Dendritic cell treated with granulocyte-macrophage colony-stimulating factor and Interleukin-4, amounts not matched to agents 40 ng/mL and 50 ng/mL, for 4 days (primary cell): Measurements from ENCODE around the gene WNT8A.
A peak's percentile ranks its signal among the peaks of the same experiment; 100 is the strongest.

ENCODE experiments used
- H3K27ac Mint-ChIP-seq: one replicate; pipeline ENCODE4 v1.8.0; 2022; ENCODE audit warnings: mild to moderate bottlenecking, mixed read lengths
- H3K27me3 Mint-ChIP-seq: one replicate; pipeline ENCODE4 v1.8.0; 2022; ENCODE audit warnings: mild to moderate bottlenecking, mixed read lengths
- H3K36me3 Mint-ChIP-seq: one replicate; pipeline ENCODE4 v1.8.0; 2022; ENCODE audit warnings: low read depth, mixed read lengths
- H3K4me1 Mint-ChIP-seq: one replicate; pipeline ENCODE4 v1.8.0; 2022; ENCODE audit warnings: low read depth, mixed read lengths
- H3K4me3 Mint-ChIP-seq: one replicate; pipeline ENCODE4 v1.8.0; 2022; ENCODE audit warnings: mild to moderate bottlenecking, moderate library complexity, mixed read lengths
- H3K9me3 Mint-ChIP-seq: one replicate; pipeline ENCODE4 v1.8.0; 2022; ENCODE audit warnings: mixed read lengths
- intact Hi-C: fragments of 100-400 bp; cut with micrococcal nuclease; formaldehyde crosslinking; loops from one replicate; pipeline ENCODE4 v1.15.0; 2022

WNT8A gene

GRCh38 chr5:138102454-138103318 lies 18.9 kb downstream of the WNT8A start:
- peaks cover 28% of the 10 kb centered on the region for H3K27me3 Mint-ChIP-seq
- peaks cover 9% of the 10 kb centered on the region for H3K4me1 Mint-ChIP-seq
- H3K9me3 Mint-ChIP-seq, result no peaks in the 10 kb centered on the region
- intact Hi-C loops, result no loop called here
- peak overlapping the region; percentile 26 for H3K27ac Mint-ChIP-seq
- H3K36me3 Mint-ChIP-seq, result no peaks in the 10 kb centered on the region
- H3K4me3 Mint-ChIP-seq, result no peak overlapping the region

DNA sequence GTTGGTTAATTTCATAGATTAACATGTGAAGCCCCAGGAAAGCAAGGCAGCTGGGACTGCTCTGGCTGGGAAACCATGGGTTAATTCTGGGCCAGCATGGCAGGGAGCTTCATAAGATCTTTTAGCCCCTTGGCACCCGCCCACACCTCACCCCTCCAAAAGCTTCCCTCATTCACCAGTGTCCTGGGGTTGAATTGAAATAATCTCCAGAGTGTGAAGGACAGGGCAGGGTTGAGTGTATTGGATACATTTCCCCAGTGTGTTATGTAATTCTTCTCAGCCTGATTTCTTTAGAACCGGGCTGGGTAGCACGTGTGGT lies 19.4 kb downstream of the WNT8A start:
- Mint-ChIP-seq H3K27me3 (peaks cover 28% of the 10 kb centered on the region), H3K27ac (peak overlapping the region; percentile 26), H3K36me3 (no peaks in the 10 kb centered on the region), H3K4me1 (peaks cover 9% of the 10 kb centered on the region), H3K9me3 (no peaks in the 10 kb centered on the region), H3K4me3 (no peak overlapping the region)
- intact Hi-C loops, result no loop called here

DNA sequence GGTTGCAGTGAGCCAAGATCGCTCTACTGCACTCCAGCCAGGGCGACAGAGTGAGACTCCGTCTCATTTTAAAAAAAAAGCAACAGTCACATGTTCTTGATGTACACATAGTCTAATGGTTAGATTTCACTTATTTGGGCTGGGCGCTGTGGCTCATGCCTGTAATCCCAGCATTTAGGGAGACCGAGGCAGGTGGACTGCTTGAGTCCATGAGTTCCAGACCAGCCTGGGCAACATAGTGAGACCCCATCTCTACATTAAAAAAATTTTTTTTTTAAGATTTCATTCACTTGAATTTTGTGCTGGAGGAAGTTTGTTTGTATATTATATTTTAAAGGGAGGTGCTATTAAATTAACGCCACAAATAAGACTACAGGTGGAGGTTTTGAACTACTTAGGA lies 21.9 kb downstream of the WNT8A start:
- peaks cover 9% of the 10 kb centered on the region for H3K4me1 Mint-ChIP-seq
- no peaks in the 10 kb centered on the region for H3K9me3 Mint-ChIP-seq
- no peak overlapping the region for H3K4me3 Mint-ChIP-seq

DNA sequence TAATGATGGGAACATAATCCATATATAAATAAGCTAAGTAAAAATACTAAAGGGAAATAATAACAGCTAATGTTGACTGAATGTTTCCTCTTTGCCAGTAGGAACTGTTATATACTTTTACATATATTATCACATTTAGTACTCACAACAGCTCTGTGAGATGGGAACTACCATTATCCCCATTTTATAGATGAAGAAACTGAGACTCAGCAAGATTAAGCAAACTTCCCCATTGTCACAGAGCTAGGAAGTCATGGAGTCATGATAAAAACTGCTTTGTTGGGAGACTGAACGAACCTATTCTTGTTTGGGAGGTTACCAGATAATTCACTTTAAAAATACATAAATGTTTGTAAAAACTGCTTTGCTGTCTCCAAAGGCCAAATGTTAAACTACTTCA lies 23.4 kb downstream of the WNT8A start:
- Mint-ChIP-seq H3K27ac (no peak overlapping the region), H3K27me3 (peaks cover 14% of the 10 kb centered on the region), H3K4me1 (peaks cover 17% of the 10 kb centered on the region), H3K36me3 (no peaks in the 10 kb centered on the region), H3K9me3 (no peaks in the 10 kb centered on the region), H3K4me3 (no peak overlapping the region)
- intact Hi-C loops, result no loop called here

More for the DNA sequence above, 21.9 kb downstream of the WNT8A start:
- Mint-ChIP-seq H3K27me3 (peaks cover 26% of the 10 kb centered on the region), H3K36me3 (no peaks in the 10 kb centered on the region), H3K27ac (no peak overlapping the region)
- intact Hi-C loops, result no loop called here

- Mint-ChIP-seq H3K9me3 (no peaks in the 10 kb centered on the region), H3K36me3 (no peaks in the 10 kb centered on the region), H3K4me3 (no peak overlapping the region), H3K4me1 (peaks cover 17% of the 10 kb centered on the region), H3K27ac (no peak overlapping the region), H3K27me3 (peaks cover 11% of the 10 kb centered on the region)
- intact Hi-C loops, result no loop called here
Measured at GRCh38 chr5:138109463-138110265, 25.8 kb downstream of the WNT8A start.

DNA sequence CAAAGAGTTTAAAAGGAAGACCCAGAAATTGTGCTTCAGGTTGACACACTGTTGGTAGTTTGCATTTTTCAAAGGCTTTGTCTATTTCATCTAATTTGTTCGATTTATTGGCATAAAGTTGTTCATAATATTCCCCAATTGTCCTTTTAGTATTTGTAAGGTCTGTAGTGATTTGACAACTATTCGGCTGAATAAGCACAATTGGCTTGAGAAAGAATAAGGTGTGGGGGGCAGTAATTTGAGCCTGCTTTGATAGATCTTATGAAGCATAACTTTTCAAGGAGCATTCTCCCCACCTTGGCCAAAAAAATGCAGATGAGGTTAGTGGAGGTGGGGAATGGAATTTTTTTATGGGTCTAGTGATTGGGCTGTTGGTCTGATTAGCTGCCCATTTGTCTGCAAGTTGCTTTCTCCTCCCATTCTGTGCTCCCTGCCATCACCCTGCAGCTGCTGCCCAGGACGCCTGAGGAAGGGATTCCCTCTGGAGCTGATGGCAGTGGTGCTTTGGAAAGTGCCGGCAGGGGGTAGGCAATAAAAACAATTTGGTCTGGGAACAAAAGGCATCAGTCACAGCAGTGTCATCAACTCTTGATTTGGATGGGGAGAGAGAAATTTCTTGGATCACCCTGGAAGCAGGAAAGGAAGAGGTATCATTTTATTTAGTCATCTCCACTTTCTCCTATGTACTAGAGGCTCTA lies 26.6 kb downstream of the WNT8A start:
- intact Hi-C loops, result no loop called here
- Mint-ChIP-seq H3K36me3 (no peaks in the 10 kb centered on the region), H3K4me1 (peaks cover 17% of the 10 kb centered on the region), H3K27me3 (peaks cover 11% of the 10 kb centered on the region), H3K9me3 (no peaks in the 10 kb centered on the region), H3K4me3 (no peak overlapping the region), H3K27ac (no peak overlapping the region)

DNA sequence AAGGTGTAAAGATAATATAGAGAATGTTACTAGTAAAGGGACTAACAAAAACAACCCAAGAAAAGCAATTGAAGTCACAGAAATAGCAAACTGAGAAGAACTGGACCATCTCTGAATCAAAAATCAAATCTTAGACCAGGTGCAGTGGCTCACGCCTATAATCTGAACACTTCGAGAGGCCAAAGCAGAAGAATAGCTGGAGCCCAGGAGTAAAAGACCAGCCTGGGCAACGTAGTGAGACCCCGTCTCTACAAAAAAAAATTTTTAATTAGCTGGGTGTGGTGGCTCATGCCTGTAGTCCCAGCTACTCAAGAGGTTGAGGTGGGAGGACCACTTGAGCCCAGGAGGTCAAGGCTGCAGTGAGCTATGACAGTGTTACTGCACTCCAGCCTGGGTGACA lies 27.3 kb downstream of the WNT8A start:
- H3K27ac Mint-ChIP-seq, result no peak overlapping the region
- H3K9me3 Mint-ChIP-seq, result no peaks in the 10 kb centered on the region
- no peak overlapping the region for H3K4me3 Mint-ChIP-seq
- peaks cover 17% of the 10 kb centered on the region for H3K4me1 Mint-ChIP-seq
- intact Hi-C loops, result no loop called here
- no peaks in the 10 kb centered on the region for H3K36me3 Mint-ChIP-seq
- peaks cover 11% of the 10 kb centered on the region for H3K27me3 Mint-ChIP-seq

- intact Hi-C loops, result no loop called here
- H3K4me1 Mint-ChIP-seq, result peaks cover 17% of the 10 kb centered on the region
- no peak overlapping the region for H3K4me3 Mint-ChIP-seq
- no peak overlapping the region for H3K27ac Mint-ChIP-seq
- H3K36me3 Mint-ChIP-seq, result no peaks in the 10 kb centered on the region
- no peaks in the 10 kb centered on the region for H3K9me3 Mint-ChIP-seq
- peaks cover 11% of the 10 kb centered on the region for H3K27me3 Mint-ChIP-seq
Measured at GRCh38 chr5:138111937-138112336, 28.1 kb downstream of the WNT8A start.

GRCh38 chr5:138115254-138115653 lies 31.4 kb downstream of the WNT8A start:
- Mint-ChIP-seq H3K4me3 (no peak overlapping the region), H3K27me3 (peaks cover 7% of the 10 kb centered on the region), H3K9me3 (no peaks in the 10 kb centered on the region), H3K36me3 (no peaks in the 10 kb centered on the region), H3K4me1 (peaks cover 17% of the 10 kb centered on the region), H3K27ac (no peak overlapping the region)
- intact Hi-C loops, result no loop called here

DNA sequence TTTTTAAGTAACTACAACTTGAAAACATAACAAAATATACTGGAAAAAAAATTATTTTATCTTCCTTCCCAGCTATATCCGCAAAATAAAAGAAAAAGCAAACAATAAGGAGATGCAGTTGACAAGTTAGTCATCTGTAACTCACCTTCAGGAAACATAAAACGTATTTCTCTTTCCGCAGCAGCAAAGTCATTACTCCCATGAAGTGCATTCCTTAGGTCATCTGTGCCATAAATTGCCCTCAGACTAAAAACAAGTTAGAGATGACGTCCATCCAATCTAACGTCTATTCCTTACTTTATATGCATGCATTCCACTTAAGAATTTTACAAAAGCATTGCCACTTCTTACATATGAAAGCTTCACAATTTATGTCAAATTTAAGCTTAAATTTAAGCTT lies 44.5 kb downstream of the WNT8A start:
- H3K27me3 Mint-ChIP-seq, result peaks cover 24% of the 10 kb centered on the region
- no peak overlapping the region for H3K4me3 Mint-ChIP-seq
- H3K4me1 Mint-ChIP-seq, result no peaks in the 10 kb centered on the region
- H3K36me3 Mint-ChIP-seq, result no peaks in the 10 kb centered on the region
- no peaks in the 10 kb centered on the region for H3K9me3 Mint-ChIP-seq
- intact Hi-C loops, result no loop called here
- no peak overlapping the region for H3K27ac Mint-ChIP-seq

- Mint-ChIP-seq H3K9me3 (no peaks in the 10 kb centered on the region), H3K4me1 (no peaks in the 10 kb centered on the region), H3K27ac (no peak overlapping the region), H3K36me3 (no peaks in the 10 kb centered on the region), H3K27me3 (peaks cover 29% of the 10 kb centered on the region), H3K4me3 (no peak overlapping the region)
- intact Hi-C loops, result no loop called here
Measured at GRCh38 chr5:138129347-138129746, 45.5 kb downstream of the WNT8A start.

DNA sequence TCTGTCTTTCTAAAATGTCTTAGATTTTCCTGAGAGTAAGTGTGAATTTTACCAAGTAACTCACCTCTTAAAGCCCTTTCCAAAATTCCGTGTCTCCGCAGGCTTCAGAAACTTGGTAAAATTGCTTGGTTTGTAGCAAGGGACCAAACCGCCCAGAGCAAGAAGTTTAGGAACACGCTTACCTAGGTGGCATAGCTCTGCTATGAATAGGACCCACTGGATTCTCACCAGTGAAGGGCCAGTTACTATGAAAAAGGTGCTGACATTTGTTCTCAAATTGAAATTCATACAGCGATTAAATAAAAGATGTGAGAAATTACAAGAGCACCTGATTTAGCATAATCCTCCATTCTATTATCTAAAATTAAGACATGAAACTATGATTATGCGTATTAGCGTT lies 48.7 kb downstream of the WNT8A start:
- H3K36me3 Mint-ChIP-seq, result no peaks in the 10 kb centered on the region
- peaks cover 5% of the 10 kb centered on the region for H3K4me1 Mint-ChIP-seq
- H3K4me3 Mint-ChIP-seq, result no peak overlapping the region
- H3K27me3 Mint-ChIP-seq, result peaks cover 31% of the 10 kb centered on the region
- intact Hi-C loops, result loop anchor here (5.0 kb wide), 1 partner anchor 355 kb away; no protein-coding TSS in a partner anchor
- no peaks in the 10 kb centered on the region for H3K9me3 Mint-ChIP-seq
- no peak overlapping the region for H3K27ac Mint-ChIP-seq

GRCh38 chr5:138138949-138139780 lies 55.3 kb downstream of the WNT8A start, which contains the start of gene NME5:
NME5 (minus strand) TSS chr5:138139428; CDS start chr5:138138780, 648 bp downstream.
- H3K27ac Mint-ChIP-seq, result no peak within 1 kb of the TSS
- H3K4me1 Mint-ChIP-seq, result peaks cover 15% of the 10 kb centered on the region
- no peaks in the 10 kb centered on the region for H3K36me3 Mint-ChIP-seq
- peaks cover 55% of the 10 kb centered on the region for H3K27me3 Mint-ChIP-seq
- H3K9me3 Mint-ChIP-seq, result no peaks in the 10 kb centered on the region
- H3K4me3 Mint-ChIP-seq, result peak within 1 kb of the TSS; percentile 23
- intact Hi-C loops, result loop anchor here (2.0 kb wide), 1 partner anchor 104 kb away; no protein-coding TSS in a partner anchor
